Ovary (tissue), 3 donors: ENCODE measurements around the gene GALNT8.

Experiments
- CTCF ChIP-seq, 3 donors: fragments of 450-650 bp in 2 of 3; fragments of 200-600 bp in 1 of 3; IDR thresholded peaks; one replicate each; pipeline versions ENCODE4 v1.5.1 to v1.8.0; 2016 to 2022; ENCODE audit warnings: antibody characterized with exemption in 3 of 3, mild to moderate bottlenecking in 1 of 3
- POLR2A ChIP-seq: fragments of 450-650 bp; IDR thresholded peaks from one replicate; pipeline ENCODE4 v1.6.1; 2017; ENCODE audit warnings: antibody characterized with exemption, mild to moderate bottlenecking, moderate library complexity
- donor health status: DM: no; HTN: no; CAD: no.

GRCh38 chr12:4791497-4791896 lies 71.3 kb downstream of the GALNT8 start:
- TF ChIP-seq CTCF (IDR thresholded peaks at IDR 0.05) (no peak), POLR2A (no peak)
